GM21390 (cell line): ENCODE data around the gene C19orf47.
"Not testable (repeated sequence)": the region's sequence is repeated elsewhere in the genome, so short reads cannot be mapped to it uniquely, and the experiment has no call there.

Experiments
- ATAC-seq: cut with Tn5 transposase; IDR thresholded peaks from one replicate; pipeline ENCODE4 v1.9.1; 2021; ENCODE audit not compliant: unreplicated experiment

Gene C19orf47

DNA sequence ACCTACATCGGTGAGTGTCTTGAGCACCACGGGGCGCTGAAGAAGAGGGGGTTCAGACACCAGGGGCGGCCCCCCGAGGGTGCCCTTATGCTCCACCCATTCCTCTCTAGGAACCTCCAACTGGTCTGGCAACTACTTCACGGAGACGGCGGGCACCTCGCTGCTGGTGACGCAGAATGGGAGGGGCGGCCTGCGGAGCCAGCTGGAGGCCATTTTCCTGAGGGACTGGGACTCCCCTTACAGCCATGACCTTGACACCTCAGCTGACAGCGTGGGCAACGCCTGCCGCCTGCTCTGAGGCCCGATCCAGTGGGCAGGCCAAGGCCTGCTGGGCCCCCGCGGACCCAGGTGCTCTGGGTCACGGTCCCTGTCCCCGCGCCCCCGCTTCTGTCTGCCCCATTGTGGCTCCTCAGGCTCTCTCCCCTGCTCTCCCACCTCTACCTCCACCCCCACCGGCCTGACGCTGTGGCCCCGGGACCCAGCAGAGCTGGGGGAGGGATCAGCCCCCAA is 29.7 kb upstream of the C19orf47 start:
- no peak for ATAC-seq

DNA sequence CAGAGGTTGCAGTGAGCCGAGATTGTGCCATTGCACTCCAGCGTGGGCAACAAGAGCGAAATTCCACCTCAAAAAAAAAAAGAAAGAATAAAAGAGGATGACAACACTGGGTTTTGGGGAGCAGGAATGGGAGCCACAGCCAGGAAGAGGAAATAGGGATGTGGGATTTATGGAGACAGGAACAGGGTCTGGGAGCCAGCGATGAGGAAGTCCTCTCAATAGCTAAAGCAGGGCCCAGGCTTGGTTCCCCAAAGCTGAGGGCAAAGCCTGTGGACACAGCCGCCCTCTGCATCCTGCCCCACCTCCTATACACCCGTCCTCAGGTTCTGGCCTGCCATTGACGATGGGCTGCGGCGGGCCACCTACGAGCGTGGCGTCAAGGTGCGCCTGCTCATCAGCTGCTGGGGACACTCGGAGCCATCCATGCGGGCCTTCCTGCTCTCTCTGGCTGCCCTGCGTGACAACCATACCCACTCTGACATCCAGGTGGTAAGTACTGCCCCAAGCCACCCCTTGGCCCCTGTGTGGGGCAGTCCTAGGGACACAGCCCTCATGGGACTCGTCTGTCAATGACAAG is 28.2 kb upstream of the C19orf47 start:
- no peak for ATAC-seq

DNA sequence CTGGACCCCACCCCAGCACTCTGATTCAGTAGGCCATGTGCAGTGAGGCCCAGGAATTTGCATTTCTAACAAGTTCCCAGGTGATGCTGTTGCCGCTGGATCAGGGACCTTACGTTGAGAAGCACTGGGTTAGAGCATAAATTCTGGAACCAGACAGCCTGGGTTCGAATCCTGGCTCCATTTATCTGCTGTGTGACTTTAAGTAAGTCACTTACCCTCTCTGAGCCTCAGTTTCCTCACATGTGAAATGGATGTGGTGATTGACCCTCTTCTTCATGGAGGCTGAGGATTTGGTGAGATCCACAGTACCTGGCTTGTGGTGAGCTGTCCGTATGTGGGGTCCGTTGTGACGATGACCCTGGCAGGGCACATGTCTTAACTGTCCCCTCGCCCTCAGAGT is 25.9 kb upstream of the C19orf47 start:
- no peak for ATAC-seq

DNA sequence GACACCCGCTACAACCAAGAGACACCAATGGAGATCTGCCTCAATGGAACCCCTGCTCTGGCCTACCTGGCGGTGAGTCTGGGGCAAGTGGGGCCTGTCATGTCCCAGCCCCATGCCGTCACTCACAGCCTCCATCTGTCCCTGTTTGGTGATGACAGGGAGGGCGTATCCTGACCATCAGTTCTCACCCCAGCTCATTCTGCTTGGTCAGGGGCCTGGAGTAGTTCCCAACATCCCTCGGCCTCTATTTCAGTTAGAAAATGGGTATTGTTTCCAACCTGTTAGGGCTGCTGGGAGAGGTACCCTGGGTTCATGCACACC is 23.6 kb upstream of the C19orf47 start:
- ATAC-seq = no peak

DNA sequence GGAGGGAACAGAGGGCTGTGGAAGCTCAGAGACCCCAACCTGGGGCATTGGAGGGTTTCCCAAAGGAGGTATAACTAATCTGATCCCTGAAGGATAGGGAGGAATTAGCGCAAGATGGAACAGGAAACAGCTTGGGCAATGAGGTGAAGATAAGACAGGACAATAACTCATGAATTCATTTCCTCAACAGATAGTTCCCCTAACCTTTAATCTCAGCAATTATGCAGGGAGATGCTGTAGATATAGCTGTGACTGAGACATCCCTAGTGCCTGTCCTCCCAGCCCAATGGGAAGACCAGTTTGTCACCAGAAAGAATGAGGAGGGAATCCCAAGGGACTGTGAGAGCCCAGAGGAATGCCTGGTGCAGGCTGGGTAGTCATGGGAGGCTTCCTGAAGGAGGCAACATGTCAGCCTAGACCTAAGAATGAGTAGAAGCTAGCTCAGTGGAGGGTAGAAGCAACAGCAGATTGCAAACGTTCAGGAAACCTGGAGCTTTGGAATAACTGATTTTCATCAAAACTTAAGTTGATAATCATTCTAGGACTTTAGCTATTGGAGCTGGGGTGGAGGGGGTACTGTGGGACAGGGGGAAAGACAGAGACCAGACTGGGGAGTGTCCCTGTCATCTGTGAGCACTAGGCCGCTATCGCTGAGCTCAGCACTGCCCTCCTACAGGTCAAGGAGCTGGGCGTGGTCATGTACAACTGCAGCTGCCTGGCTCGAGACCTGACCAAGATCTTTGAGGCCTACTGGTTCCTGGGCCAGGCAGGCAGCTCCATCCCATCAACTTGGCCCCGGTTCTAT is 23.0 kb upstream of the C19orf47 start:
- ATAC-seq = no peak

DNA sequence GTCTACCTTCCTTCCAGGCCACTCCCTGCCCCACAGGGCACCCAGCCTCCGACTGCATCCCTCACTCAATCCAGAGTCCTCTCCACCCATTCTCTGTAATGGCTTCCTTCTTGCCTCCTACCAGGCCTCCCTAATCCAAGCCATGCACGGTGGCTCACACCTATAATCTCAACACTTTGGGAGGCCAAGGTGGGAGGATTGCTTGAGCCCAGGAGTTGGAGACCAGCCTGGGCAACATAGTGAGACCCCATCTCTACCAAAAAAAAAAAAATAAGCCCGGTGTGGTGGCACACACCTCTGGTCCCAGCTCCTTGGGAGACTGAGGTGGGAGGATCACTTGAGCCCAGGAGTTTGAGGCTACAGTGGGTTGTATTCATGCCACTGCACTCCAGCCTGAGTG is 22.1 kb upstream of the C19orf47 start:
- ATAC-seq = not testable (repeated sequence)

DNA sequence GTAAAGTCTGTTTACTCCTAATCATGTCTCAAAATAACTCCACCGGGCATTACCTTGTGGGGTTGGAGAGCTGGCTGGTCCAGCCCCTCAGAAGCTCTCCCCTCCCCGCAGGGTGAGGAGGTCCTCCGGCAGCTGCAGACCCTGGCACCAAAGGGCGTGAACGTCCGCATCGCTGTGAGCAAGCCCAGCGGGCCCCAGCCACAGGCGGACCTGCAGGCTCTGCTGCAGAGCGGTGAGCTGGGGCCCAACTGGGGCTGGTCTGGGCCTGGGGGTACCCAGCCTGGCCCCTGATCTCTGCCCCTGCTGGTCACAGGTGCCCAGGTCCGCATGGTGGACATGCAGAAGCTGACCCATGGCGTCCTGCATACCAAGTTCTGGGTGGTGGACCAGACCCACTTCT is 21.6 kb upstream of the C19orf47 start:
- no peak for ATAC-seq

DNA sequence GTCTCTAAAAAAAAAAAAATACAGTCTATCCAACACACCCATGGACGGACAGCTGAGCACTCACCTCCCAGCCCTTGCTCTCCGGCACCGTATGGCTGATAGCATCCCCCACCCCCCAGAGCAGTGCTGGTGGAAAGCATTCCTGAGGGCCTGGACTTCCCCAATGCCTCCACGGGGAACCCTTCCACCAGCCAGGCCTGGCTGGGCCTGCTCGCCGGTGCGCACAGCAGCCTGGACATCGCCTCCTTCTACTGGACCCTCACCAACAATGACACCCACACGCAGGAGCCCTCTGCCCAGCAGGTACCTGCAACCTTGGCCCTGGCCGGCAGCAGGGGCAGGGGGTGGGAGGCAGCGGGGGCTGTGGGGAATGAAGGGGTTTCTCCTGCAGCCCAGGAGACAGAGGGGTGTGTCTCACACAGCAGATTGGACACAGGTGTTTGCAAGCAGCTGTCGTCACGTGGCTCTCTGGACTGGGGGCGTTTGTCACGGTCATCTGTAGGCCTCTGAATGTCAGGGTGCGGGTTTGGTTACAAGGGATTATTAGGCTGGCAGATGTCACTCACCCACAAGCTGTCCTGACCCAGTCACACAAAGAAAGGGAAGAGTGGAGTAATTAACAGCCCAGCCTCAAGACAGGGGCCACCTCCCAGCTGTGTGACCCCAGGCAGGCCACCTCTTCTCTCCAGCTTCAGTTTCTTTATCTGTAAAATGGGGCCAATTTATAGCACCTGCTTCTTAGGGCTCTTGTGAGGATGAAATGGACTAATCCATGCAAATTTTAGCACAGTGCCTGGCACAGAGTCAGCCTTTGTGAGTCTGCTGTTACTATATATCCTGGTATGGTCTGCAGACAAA is 19.6 kb upstream of the C19orf47 start:
- no peak for ATAC-seq

DNA sequence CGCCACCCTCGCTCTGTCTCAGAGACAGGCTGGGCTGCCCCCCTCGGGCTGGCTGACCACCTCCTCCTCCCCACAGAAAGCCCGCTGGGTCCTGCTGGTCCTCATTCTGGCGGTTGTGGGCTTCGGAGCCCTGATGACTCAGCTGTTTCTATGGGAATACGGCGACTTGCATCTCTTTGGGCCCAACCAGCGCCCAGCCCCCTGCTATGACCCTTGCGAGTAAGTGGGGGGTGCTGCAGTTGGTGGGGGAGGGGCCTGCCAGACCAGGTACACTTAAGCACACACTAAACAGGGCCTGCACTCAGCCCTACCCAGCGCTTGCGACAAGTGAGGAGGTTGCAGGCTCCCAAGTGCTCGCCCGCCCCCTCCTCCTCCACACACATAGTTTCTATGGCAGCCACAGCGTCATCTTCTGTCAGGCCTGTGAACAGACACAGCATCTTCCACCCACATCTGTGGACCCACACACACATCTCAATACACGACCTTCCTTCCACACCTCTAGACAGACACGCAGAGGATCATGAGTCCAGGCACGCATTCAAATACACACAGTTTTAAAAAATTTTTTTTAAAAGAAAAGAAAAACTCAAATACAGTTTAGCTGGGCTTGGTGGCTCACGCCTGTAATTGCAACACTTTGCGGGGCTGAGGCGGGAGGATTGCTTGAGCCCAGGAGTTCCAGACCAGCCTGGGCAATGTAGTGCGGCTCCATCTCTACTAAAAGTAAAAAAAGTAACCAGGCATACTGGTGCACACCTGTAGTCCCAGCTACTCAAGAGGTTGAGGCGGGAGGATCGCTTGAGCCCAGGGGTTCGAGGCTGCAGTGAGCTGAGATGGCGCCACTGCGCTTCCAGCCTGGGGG is 18.7 kb upstream of the C19orf47 start:
- ATAC-seq = no peak

DNA sequence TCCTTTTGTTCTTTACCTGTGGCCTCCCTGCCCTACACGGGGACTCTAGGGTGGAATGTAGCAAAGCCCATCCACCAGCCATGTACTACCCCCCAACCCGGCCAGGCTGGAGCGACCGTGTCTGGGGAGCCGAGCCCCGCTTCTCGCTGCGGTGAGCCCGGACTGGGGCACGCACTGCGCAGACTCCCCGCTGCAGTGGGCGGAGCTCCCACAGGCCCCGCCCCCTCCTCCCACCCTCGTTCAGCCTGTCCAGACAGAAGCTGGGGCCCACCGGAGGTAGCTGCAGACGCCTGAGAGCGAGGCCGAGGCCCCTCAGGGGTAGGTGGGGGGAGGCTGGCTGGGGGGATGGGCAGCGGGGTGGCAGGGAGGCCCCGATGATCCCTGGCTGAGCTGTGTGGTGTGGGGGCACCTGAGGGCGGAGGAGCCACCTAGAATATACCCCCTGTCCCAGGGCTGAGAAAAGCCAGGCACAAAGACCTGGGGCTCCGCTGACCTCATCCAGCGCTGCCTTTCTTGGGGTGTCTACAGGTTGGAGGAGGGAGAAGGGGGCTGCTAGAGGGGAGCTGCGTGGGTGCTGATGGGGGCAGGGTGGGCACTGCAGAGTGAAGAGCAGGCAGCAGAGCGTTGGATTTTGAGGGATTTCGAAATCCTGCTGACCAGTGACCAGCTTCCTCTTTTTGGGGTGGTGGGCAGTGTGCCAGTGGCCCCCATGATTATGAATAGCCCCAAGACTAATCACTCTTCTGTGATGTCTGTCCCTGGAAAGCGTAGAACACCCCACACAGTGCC is 17.6 kb upstream of the C19orf47 start:
- no peak for ATAC-seq

DNA sequence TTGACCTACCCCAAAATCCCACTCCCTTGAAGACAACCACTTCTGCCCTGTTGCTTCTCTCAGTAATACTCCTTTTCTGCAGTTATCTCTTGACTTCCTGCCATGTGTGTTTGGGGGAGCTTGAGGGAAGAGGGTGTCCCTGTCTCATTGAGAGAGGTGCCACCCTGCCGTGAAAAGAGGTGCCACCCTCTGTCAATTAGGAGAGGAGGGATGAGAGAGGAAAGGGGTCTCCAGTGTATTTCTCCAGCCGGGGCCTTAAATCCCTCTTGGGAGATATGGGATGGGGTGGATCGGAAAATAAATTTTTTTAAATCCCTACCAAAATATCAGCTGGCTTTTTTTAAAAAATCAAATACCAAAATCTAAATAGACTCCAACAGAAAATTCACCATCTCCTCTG is 16.8 kb upstream of the C19orf47 start:
- no peak for ATAC-seq

DNA sequence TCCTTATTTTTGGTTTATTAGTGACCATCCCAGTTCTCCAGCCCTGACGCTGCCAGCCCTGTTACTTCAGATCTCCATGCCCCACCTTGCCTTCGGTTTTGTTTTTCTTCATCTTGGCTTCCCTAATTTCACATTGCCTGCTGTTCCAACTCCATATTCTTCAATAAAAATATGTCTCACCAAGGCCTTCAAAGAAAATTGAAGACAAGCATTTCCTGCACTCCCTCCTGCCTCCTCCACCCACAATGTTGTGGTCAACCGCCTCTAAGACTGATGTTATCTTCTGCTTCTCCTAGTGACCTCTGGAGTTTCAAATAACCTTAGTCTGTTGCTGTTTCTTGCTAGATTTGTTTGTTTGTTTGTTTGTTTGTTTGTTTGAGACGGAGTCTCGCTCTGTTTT is 14.9 kb upstream of the C19orf47 start:
- ATAC-seq = no peak

DNA sequence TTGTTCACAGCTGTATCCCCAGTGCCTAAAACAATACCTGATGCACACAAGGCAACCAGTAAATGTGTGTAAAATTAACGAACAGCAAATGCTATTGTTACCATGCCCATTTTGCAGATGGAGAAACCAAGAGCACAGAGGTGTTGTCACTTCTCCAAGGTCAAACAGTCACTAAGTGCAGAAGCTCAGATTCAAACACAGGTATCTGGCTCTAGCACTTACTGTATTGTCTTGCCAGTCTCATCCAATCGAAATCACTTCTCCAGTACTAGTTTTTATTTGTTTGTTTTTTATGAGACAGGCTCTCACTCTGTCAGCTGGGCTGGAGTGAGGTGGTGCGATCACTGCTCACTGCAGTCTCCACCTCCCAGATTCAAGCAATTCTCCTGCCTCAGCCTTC is 14.0 kb upstream of the C19orf47 start:
- ATAC-seq = no peak

DNA sequence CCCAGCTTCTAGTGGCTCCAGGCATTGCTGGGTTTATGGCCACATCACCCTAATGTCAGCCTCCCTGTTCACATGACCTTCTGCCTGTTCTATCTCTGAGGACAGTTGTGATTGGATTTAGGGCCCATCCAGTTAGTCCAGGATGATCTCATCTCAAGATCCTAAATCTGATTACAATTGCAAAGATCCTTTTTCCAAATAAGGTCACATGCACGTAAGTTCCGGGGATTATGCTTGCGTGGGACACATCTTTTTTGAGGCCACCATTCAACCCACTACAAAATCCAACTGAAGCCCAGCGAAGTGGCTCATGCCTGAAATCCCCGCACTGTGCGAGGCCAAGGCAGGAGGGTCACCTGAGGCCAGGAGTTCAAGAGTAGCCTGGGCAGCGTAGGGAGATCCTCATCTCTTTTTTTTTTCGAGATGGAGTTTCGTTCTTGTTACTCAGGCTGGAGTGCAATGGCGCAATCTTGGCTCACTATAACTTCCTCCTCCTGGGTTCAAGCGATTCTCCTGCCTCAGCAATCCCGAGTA is 12.6 kb upstream of the C19orf47 start:
- ATAC-seq = no peak

DNA sequence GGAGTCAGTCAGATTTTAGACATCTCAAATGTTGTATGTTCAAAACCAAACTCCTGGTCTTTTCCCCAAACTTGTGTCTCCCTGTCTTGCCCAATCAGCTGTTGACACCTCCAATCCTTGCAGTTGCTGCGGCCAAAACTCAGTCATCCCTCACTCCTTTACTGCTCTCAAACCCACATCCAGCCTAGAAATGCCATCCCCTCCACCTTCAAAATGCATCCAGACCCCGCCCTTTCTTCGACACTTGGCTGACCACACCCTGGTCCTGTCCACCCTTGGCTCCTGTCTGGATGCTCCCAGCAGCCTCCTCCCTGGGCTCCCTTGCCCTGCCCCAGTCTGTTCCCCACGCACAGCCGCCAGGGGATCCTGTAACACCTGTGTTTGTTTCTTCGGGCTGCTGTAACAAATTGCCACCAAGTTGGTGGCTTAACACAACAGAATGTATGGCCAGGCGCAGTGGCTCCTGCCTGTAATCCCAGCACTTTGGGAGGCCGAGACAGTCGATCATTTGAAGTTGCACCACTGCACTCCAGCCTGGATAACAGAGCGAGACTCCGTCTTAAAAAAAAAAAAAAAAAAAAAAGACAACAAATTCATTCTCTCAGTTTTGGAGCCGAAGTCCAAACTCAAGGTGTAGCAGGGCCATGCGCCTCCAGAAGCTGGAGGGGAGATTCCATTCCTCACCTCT is 12.0 kb upstream of the C19orf47 start:
- ATAC-seq = no peak

DNA sequence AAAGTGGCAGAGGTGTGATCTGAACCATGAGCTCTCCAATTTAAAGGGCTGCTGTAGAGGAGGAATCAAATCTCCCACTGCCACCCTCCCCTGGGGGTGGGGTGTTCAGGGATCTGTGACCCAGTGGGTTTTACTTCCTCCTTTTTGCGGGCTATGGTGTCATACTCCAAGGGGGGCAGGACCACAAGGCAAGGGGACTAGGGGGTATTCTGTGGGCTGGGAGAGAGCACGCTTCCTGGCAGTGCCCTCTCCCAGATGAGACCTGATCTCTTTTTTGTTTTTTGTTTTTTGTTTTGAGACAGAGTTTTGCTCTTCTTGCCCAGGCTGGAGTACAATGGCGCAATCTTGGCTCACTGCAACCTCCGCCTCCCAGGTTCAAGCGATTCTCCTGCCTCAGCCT is 10.6 kb upstream of the C19orf47 start:
- no peak for ATAC-seq

DNA sequence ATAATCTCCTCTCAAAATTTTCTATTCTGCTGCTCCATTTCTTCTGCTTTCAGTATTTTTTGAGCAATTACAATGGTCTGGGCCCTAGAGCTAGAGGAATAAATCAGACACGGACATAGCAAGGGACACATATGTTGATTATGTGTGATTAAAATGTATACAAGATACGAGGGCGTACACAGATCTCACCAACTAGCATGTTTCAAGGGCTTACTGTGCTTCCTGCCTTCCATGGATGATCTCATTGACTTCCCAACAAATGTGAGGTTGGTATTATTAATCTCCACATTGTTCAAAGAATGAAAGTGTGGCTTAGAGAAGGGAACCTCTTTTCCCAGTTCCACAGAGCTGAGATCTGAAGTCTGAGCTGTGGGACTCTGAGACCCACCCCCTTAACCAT is 9.4 kb upstream of the C19orf47 start:
- no peak for ATAC-seq

DNA sequence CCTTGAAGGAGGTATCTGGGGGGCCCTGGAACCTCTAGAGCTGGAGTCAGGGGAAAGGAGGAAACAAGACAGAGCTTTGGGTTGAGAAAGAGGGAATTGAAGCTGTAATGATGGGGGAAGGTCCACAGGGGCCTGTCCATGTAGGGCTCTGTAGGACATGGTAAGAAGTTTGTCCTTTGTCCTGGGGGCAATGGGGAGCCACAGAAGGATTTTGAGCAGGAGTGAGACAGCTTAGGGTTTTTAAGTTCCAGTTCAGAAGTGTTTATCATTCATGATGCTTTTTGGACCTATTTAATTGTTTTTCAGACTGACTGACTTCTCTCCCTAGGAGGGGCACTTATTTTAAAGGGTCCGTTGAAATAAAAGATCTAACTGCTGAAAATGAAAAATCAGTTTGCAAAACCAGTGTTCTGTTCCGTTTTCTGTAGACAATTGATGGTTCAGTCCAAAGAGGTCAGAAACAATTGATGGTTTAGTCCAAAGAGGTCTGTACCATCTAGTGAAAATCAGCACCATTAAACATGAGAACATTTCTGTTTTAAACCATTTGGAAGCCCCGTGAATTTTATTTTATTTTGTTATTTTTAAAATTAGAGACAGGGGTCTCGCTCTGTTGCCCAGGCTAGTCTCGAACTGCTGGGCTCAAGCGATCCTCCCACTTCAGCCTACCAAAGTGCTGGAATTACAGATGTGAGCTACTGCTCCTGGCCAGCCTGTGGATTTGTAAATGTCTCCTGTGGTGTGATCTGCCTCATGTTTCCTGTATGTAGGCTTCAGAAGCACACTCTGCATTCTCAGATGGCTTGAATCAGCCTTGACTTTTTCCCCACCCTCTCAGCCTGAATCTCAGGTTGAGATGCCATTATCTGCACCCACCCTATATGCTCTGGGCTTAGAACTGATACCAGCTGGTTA is 8.7 kb upstream of the C19orf47 start:
- ATAC-seq = no peak
